ENCODE data around the gene NACC2.

NACC2 gene

GRCh38 chr9:136128436-136128835 is 33.3 kb upstream of the NACC2 start:
- no peak for DNase-seq (ENCODE audit: low read depth)

- DNase-seq (ENCODE audit: low read depth): no peak
These were observed 32.2 kb upstream of the NACC2 start for GRCh38 chr9:136127313-136127712.

GRCh38 chr9:136124976-136125692 is 30.0 kb upstream of the NACC2 start:
- no peak for DNase-seq (ENCODE audit: low read depth)

GRCh38 chr9:136122425-136123383 is 27.6 kb upstream of the NACC2 start:
- DNase-seq (ENCODE audit: low read depth): no peak

- no peak for DNase-seq (ENCODE audit: low read depth)
These were observed 26.7 kb upstream of the NACC2 start for GRCh38 chr9:136121801-136122200.

GRCh38 chr9:136120438-136120844 is 25.4 kb upstream of the NACC2 start:
- DNase-seq (ENCODE audit: low read depth): no peak

GRCh38 chr9:136119883-136120393 is 24.8 kb upstream of the NACC2 start:
- DNase-seq (ENCODE audit: low read depth): no peak

GRCh38 chr9:136119061-136119882 is 24.2 kb upstream of the NACC2 start:
- DNase-seq (ENCODE audit: low read depth): no peak

- peak; percentile 94 for DNase-seq (ENCODE audit: low read depth)
These were observed 23.4 kb upstream of the NACC2 start, which contains the start of gene TMEM250 for GRCh38 chr9:136118320-136119060. TSS of gene TMEM250 (minus strand) at chr9:136118875. CDS start at chr9:136116900, 1,975 bp downstream.

GRCh38 chr9:136117916-136118319 is 22.8 kb upstream of the NACC2 start:
- DNase-seq (ENCODE audit: low read depth): no peak

- no peak for DNase-seq (ENCODE audit: low read depth)
These were observed 22.3 kb upstream of the NACC2 start for GRCh38 chr9:136117291-136117915.

GRCh38 chr9:136116360-136117098 is 21.4 kb upstream of the NACC2 start:
- DNase-seq (ENCODE audit: low read depth): no peak

GRCh38 chr9:136115641-136116359 is 20.7 kb upstream of the NACC2 start:
- DNase-seq (ENCODE audit: low read depth): no peak

GRCh38 chr9:136115206-136115605 is 20.1 kb upstream of the NACC2 start:
- no peak for DNase-seq (ENCODE audit: low read depth)

- no peak for DNase-seq (ENCODE audit: low read depth)
These were observed 19.5 kb upstream of the NACC2 start for GRCh38 chr9:136114610-136115009.

GRCh38 chr9:136112541-136112940 is 17.5 kb upstream of the NACC2 start:
- DNase-seq (ENCODE audit: low read depth): no peak

- no peak for DNase-seq (ENCODE audit: low read depth)
These were observed 16.8 kb upstream of the NACC2 start for GRCh38 chr9:136111910-136112309.

- no peak for DNase-seq (ENCODE audit: low read depth)
These were observed 16.1 kb upstream of the NACC2 start for GRCh38 chr9:136111190-136111589.

Measured in CMK (cell line).